Pons (tissue), 1 donor: Measurements from ENCODE around the gene BBS5.

Experiments used
- DNase-seq: peaks from one replicate; pipeline ENCODE4 v3.0.0-alpha.2; 2016; ENCODE audit warnings: low spot score

Gene BBS5

GRCh38 chr2:169546756-169547155 lies 67.5 kb downstream of the BBS5 start:
- no peak for DNase-seq
